Measurements from ENCODE around the gene ZNF558.
A peak's percentile ranks its signal among the peaks of the same experiment; 100 is the strongest.

The ZNF558 gene

GRCh38 chr19:8832132-8833021 lies at the start of gene ZNF558, which contains the start of gene MBD3L1:
TSS of gene ZNF558 (minus strand) at chr19:8832304. CDS start at chr19:8822659, 9,645 bp downstream.
TSS of gene MBD3L1 (plus strand) at chr19:8832377. CDS start at chr19:8842679, 10,302 bp downstream.
- peak; percentile 98 for DNase-seq

- no peak for DNase-seq
Measured at GRCh38 chr19:8881512-8881911, 49.4 kb upstream of the ZNF558 start.

- no peak for DNase-seq
Measured at GRCh38 chr19:8880868-8881488, 48.9 kb upstream of the ZNF558 start.

- DNase-seq, result no peak
Measured at GRCh38 chr19:8877854-8878705, 46.0 kb upstream of the ZNF558 start.

- DNase-seq, result no peak
Measured at GRCh38 chr19:8866344-8866743, 34.2 kb upstream of the ZNF558 start.

- DNase-seq, result no peak
Measured at GRCh38 chr19:8858260-8858659, 26.2 kb upstream of the ZNF558 start.

- DNase-seq, result no peak
Measured at GRCh38 chr19:8850488-8850887, 18.4 kb upstream of the ZNF558 start.

- no peak for DNase-seq
Measured at GRCh38 chr19:8849232-8849631, 17.1 kb upstream of the ZNF558 start.

GRCh38 chr19:8846819-8847218 lies 14.7 kb upstream of the ZNF558 start:
- DNase-seq, result no peak

GRCh38 chr19:8840708-8841107 lies 8.6 kb upstream of the ZNF558 start:
- DNase-seq, result no peak

- DNase-seq, result no peak
Measured at GRCh38 chr19:8835877-8836276, 3.8 kb upstream of the ZNF558 start.

GRCh38 chr19:8835446-8835845 lies 3.3 kb upstream of the ZNF558 start:
- DNase-seq, result no peak

GRCh38 chr19:8831832-8832131 lies 322 bp downstream of the ZNF558 start:
- no peak for DNase-seq

- no peak for DNase-seq
Measured at GRCh38 chr19:8831373-8831772, 731 bp downstream of the ZNF558 start.

- no peak for DNase-seq
Measured at GRCh38 chr19:8827277-8827676, 4.8 kb downstream of the ZNF558 start.

GRCh38 chr19:8826371-8826770 lies 5.7 kb downstream of the ZNF558 start:
- no peak for DNase-seq

GRCh38 chr19:8821748-8822241 lies 10.3 kb downstream of the ZNF558 start:
- no peak for DNase-seq

GRCh38 chr19:8820234-8820633 lies 11.9 kb downstream of the ZNF558 start:
- DNase-seq, result no peak

GRCh38 chr19:8815780-8816179 lies 16.3 kb downstream of the ZNF558 start:
- no peak for DNase-seq

- DNase-seq, result no peak
Measured at GRCh38 chr19:8814176-8814575, 17.9 kb downstream of the ZNF558 start.

- no peak for DNase-seq
Measured at GRCh38 chr19:8811315-8812172, 20.6 kb downstream of the ZNF558 start.

- DNase-seq, result no peak
Measured at GRCh38 chr19:8806661-8807060, 25.4 kb downstream of the ZNF558 start.

All from activated CD4-positive, alpha-beta T cell treated with anti-CD3 and anti-CD28 coated beads, Interleukin-2, amount 50 U/mL, for 1 hour (primary cell).